Loucy (cell line): Measurements from ENCODE around the gene HLA-B.
A peak's percentile ranks its signal among the peaks of the same experiment; 100 is the strongest.
"Not testable (repeated sequence)": the region's sequence is repeated elsewhere in the genome, so short reads cannot be mapped to it uniquely, and the experiment has no call there.

Source experiments
- H2AFZ ChIP-seq: fragments of 200-600 bp; sonication (generic); 2 replicates; pipeline ENCODE4 v1.6.0; 2016; ENCODE audit warnings: antibody characterized with exemption, mild to moderate bottlenecking, low read length, moderate library complexity
- H3F3A ChIP-seq: fragments of 200-600 bp; 2 replicates; pipeline ENCODE4 v1.6.0; 2016; ENCODE audit warnings: antibody characterized with exemption, low read depth, mild to moderate bottlenecking
- H3K27me3 ChIP-seq: fragments of 200-600 bp; sonication (generic); 2 replicates; pipeline ENCODE4 v1.6.1; 2014; ENCODE audit warnings: low read length, mild to moderate bottlenecking; ENCODE audit not compliant: insufficient read depth, poor library complexity, severe bottlenecking
- H3K36me3 ChIP-seq: fragments of 200-600 bp; sonication (generic); 2 replicates; pipeline ENCODE4 v1.6.1; 2016; ENCODE audit warnings: low read length; ENCODE audit not compliant: insufficient read depth
- H3K4me1 ChIP-seq: fragments of 200-600 bp; sonication (generic); 2 replicates; pipeline ENCODE4 v1.5.1; 2014; ENCODE audit warnings: low read length, mild to moderate bottlenecking; ENCODE audit not compliant: insufficient read depth, poor library complexity, severe bottlenecking
- H3K4me2 ChIP-seq: fragments of 200-600 bp; sonication (generic); 2 replicates; pipeline ENCODE4 v1.6.0; 2014; ENCODE audit warnings: antibody characterized with exemption, low read length, low read depth, mild to moderate bottlenecking; ENCODE audit not compliant: poor library complexity, severe bottlenecking
- H3K4me3 ChIP-seq: fragments of 200-600 bp; sonication (generic); 2 replicates; pipeline ENCODE4 v1.5.1; 2014; ENCODE audit warnings: low read length, mild to moderate bottlenecking, mixed read lengths; ENCODE audit not compliant: poor library complexity, severe bottlenecking
- H3K79me2 ChIP-seq: fragments of 200-600 bp; sonication (generic); 2 replicates; pipeline ENCODE4 v1.6.1; 2014; ENCODE audit warnings: low read length; ENCODE audit not compliant: insufficient read depth
- H3K9ac ChIP-seq: fragments of 200-600 bp; sonication (generic); 2 replicates; pipeline ENCODE4 v1.6.0; 2014; ENCODE audit warnings: mild to moderate bottlenecking, low read depth, low read length, moderate library complexity; ENCODE audit not compliant: poor library complexity, severe bottlenecking
- H3K9me2 ChIP-seq: fragments of 200-600 bp; sonication (generic); replicated peaks from 2 replicates; pipeline ENCODE4 v1.6.1; 2016; ENCODE audit warnings: low read depth, low read length, mixed read lengths
- H3K9me3 ChIP-seq: fragments of 200-600 bp; sonication (generic); 2 replicates; pipeline ENCODE4 v1.6.1; 2014; ENCODE audit warnings: mild to moderate bottlenecking, antibody characterized with exemption, low read length, low read depth; ENCODE audit not compliant: insufficient read depth
- H4K20me1 ChIP-seq: fragments of 200-600 bp; sonication (generic); 2 replicates; pipeline ENCODE4 v1.6.0; 2014; ENCODE audit warnings: antibody characterized with exemption, low read length, mild to moderate bottlenecking; ENCODE audit not compliant: insufficient read depth, poor library complexity, severe bottlenecking
- CTCF ChIP-seq: fragments of 200-600 bp; sonication (generic); conservative IDR thresholded peaks from 2 replicates; pipeline ENCODE4 v1.5.1; 2014; ENCODE audit warnings: mild to moderate bottlenecking, antibody characterized with exemption, low read length
- EZH2phosphoT487 ChIP-seq: fragments of 200-600 bp; IDR thresholded peaks from 2 replicates; pipeline ENCODE4 v1.6.1; 2018; ENCODE audit warnings: antibody characterized with exemption, mild to moderate bottlenecking, moderate library complexity, borderline replicate concordance

Gene HLA-B

GRCh38 chr6:31356946-31357466 is at the start of gene HLA-B:
Gene HLA-B, minus strand, starts transcription at chr6:31357179. Its CDS starts 21 bp downstream, at chr6:31357158.
- Histone ChIP-seq H3K9me2 (no peaks in the 10 kb centered on the region), H3K4me1 (peaks cover 38% of the 10 kb centered on the region), H2AFZ (peak within 1 kb of the TSS; percentile 93), H4K20me1 (peaks cover 33% of the 10 kb centered on the region), H3K4me3 (peak within 1 kb of the TSS; percentile 87), H3K4me2 (peak within 1 kb of the TSS; percentile 93), H3K79me2 (peaks cover 46% of the 10 kb centered on the region), H3F3A (peaks cover 3% of the 10 kb centered on the region; the same call in 1 of the 2 replicates), H3K36me3 (peaks cover 22% of the 10 kb centered on the region; the same call in 1 of the 2 replicates), H3K9ac (peak within 1 kb of the TSS; percentile 96), H3K27me3 (peaks cover 6% of the 10 kb centered on the region), H3K9me3 (no peaks in the 10 kb centered on the region)
- no peak for TF ChIP-seq EZH2phosphoT487
- no peak for TF ChIP-seq CTCF

- peak overlapping the region; percentile 8 for H3K9ac ChIP-seq
- H2AFZ ChIP-seq: no peak overlapping the region
- H3K9me2 ChIP-seq: no peaks in the 10 kb centered on the region
- peaks cover 86% of the 10 kb centered on the region for H3K79me2 ChIP-seq
- H3K27me3 ChIP-seq: no peaks in the 10 kb centered on the region
- H3F3A ChIP-seq: 0 out of 2 replicates have a peak, but pooled peaks cover 7% of the 10 kb centered on the region
- H3K4me2 ChIP-seq: peak overlapping the region; percentile 33
- peaks cover 45% of the 10 kb centered on the region for H4K20me1 ChIP-seq
- H3K36me3 ChIP-seq: peaks cover 6% of the 10 kb centered on the region; the same call in 1 of the 2 replicates
- H3K9me3 ChIP-seq: no peaks in the 10 kb centered on the region
- H3K4me3 ChIP-seq: no peak overlapping the region
- TF ChIP-seq CTCF (no peak), EZH2phosphoT487 (no peak)
- peaks cover 40% of the 10 kb centered on the region for H3K4me1 ChIP-seq
These were observed 49.0 kb upstream of the HLA-B start for GRCh38 chr6:31405996-31406395.

- peaks cover 81% of the 10 kb centered on the region for H3K79me2 ChIP-seq
- not testable (repeated sequence) for H3K36me3 ChIP-seq, H3F3A ChIP-seq, H3K27me3 ChIP-seq, H3K9me2 ChIP-seq, H2AFZ ChIP-seq, H3K9me3 ChIP-seq
- peak overlapping the region; percentile 80 for H3K4me3 ChIP-seq
- H3K4me1 ChIP-seq: peaks cover 47% of the 10 kb centered on the region
- peak overlapping the region; percentile 88 for H3K9ac ChIP-seq
- peaks cover 34% of the 10 kb centered on the region for H4K20me1 ChIP-seq
- H3K4me2 ChIP-seq: peak overlapping the region; percentile 88
These were observed 47.0 kb upstream of the HLA-B start for GRCh38 chr6:31404061-31404364.
